GM12801 (cell line): ENCODE measurements around the gene CDCP2.

Source experiments
- TF ChIP-seq, protein P1 (sequence below): IDR thresholded peaks from one replicate; pipeline ENCODE4 v1.5.1; 2011; ENCODE audit warnings: control low read depth; ENCODE audit not compliant: insufficient read length; ENCODE audit errors: extremely low read depth

CDCP2 gene

DNA sequence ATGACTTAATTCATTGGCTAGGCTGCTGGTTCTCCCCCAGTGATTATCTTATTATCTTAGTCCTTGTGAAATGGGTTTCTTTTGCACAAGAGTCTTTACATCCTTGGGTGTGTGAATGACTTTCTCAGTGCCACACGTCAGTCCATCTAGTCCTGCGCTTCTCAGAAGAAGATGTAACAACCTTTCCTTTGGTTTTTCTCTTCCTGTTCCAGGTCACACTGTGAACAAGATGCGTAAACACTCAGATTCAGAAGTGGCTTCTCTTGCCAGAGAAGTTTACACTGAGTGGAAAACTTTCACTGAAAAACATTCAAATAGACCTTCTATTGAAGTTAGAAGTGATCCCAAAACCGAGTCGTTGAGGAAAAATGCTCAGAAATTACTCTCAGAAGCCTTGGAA lies 64.4 kb downstream of the CDCP2 start:
- TF ChIP-seq, protein P1, sequence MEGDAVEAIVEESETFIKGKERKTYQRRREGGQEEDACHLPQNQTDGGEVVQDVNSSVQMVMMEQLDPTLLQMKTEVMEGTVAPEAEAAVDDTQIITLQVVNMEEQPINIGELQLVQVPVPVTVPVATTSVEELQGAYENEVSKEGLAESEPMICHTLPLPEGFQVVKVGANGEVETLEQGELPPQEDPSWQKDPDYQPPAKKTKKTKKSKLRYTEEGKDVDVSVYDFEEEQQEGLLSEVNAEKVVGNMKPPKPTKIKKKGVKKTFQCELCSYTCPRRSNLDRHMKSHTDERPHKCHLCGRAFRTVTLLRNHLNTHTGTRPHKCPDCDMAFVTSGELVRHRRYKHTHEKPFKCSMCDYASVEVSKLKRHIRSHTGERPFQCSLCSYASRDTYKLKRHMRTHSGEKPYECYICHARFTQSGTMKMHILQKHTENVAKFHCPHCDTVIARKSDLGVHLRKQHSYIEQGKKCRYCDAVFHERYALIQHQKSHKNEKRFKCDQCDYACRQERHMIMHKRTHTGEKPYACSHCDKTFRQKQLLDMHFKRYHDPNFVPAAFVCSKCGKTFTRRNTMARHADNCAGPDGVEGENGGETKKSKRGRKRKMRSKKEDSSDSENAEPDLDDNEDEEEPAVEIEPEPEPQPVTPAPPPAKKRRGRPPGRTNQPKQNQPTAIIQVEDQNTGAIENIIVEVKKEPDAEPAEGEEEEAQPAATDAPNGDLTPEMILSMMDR = no peak

DNA sequence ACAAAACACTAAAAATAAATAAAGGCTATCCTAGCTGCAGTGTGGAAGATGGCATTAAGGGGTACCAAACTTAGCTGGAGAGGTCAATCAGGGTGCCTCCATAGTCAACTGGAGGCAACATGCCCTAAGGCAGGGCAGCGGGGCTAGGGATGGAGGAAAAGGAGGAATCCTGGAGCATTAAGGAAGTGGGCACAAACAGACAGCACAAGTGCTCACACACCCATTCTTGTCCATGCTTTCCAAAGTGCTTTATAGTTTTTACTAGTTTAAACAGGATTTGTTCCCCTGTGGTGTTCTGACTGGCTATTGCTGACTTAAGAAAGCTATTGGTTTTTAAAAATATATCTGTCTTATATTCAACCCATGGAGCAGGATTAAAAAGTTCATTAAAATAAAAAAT lies 66.0 kb downstream of the CDCP2 start:
- TF ChIP-seq, protein P1 = no peak

DNA sequence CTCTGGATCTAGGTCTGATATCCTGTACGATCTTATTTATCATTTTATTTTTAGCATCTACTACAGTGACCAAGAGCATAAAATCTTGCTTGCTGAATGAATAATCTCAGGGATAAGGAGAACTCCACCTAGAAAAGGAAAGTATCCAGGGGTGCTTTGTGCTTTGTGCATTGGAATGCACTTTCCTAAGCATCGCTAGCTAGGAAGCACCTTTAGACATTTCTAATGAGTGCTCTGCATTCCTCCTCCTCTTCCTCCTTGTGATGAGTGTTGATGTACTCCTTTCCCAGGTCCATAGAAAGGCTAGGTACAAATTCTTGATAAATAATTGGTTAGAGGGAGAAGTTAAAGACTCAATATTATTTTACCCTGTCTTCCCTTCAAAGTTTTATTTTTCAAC lies 68.0 kb downstream of the CDCP2 start:
- TF ChIP-seq, protein P1 = no peak
